B cell (primary cell): Measurements from ENCODE around the gene IRAK4. TPM values are rescaled to one million over a fixed set of nuclear protein-coding genes. Genes with fewer than 3 reads are reported as not detected.

ENCODE experiments used
- ATAC-seq: fragments of 200-7000 bp; cut with Tn5 transposase; one replicate; pipeline ENCODE4 v1.10.0; 2021; ENCODE audit warnings: low read depth, mild to moderate bottlenecking, moderate number of reproducible peaks, moderate library complexity
- CTCF ChIA-PET: fragments of 350-600 bp; sonication (Branson Sonifier 250); formaldehyde crosslinking; loops from one replicate; lab custom pipeline; 2021; ENCODE audit warnings: antibody characterized with exemption, inconsistent platforms; lab: Charles Lee
- POLR2A ChIA-PET: fragments of 350-600 bp; sonication (Branson Sonifier 250); formaldehyde crosslinking; loops from one replicate; lab custom pipeline; 2021; ENCODE audit warnings: antibody characterized with exemption; lab: Charles Lee
- DNase-seq: peaks from one replicate; pipeline ENCODE4 v3.0.0; 2013
- H2AFZ ChIP-seq: 2 replicates; pipeline ENCODE4 v1.6.1; 2012; ENCODE audit warnings: mild to moderate bottlenecking, low read depth, low read length; ENCODE audit not compliant: insufficient read depth, poor library complexity, severe bottlenecking
- H3K27ac ChIP-seq, 2 donors: 1 replicate in 1 of 2; 2 replicates in 1 of 2; pipeline ENCODE4 v1.5.1; 2012 to 2013; ENCODE audit warnings: low read length in 2 of 2, mild to moderate bottlenecking in 2 of 2, moderate library complexity in 1 of 2
- H3K27me3 ChIP-seq, 4 experiments: fragments of 200-600 bp in 1 of 4; sonication (generic) in 1 of 4; replicated peaks in 1 of 4; 1 replicate in 2 of 4; 2 replicates in 2 of 4; pipeline versions ENCODE4 v1.6.1 to v1.7.0; 2013 to 2016; ENCODE audit warnings: low read length in 3 of 4, mild to moderate bottlenecking in 2 of 4, mixed read lengths in 1 of 4, moderate library complexity in 1 of 4; ENCODE audit not compliant: insufficient read depth in 4 of 4, control insufficient read depth in 3 of 4; ENCODE audit errors: control extremely low read depth in 1 of 4
- H3K36me3 ChIP-seq, 2 experiments: replicated peaks in 1 of 2; 1 replicate in 1 of 2; 2 replicates in 1 of 2; pipeline versions ENCODE4 v1.6.1 to v1.7.1; 2013; ENCODE audit warnings: low read length in 1 of 2; ENCODE audit not compliant: insufficient read depth in 2 of 2, control insufficient read depth in 1 of 2; ENCODE audit errors: control extremely low read depth in 1 of 2, extremely low read depth in 1 of 2
- H3K4me1 ChIP-seq, 2 donors: fragments of 200-600 bp in 1 of 2; sonication (generic) in 1 of 2; 1 replicate in 1 of 2; 2 replicates in 1 of 2; pipeline versions ENCODE4 v1.5.1 to v1.6.1; 2013 to 2017; ENCODE audit warnings: low read length in 2 of 2; ENCODE audit not compliant: control insufficient read depth in 2 of 2, insufficient read depth in 2 of 2
- H3K4me2 ChIP-seq: replicated peaks from 2 replicates; pipeline ENCODE3; 2012; ENCODE audit warnings: mild to moderate bottlenecking, low read depth, low read length; ENCODE audit not compliant: poor library complexity, severe bottlenecking
- H3K4me3 ChIP-seq, 5 experiments: fragments of 200-600 bp in 1 of 5; sonication (generic) in 1 of 5; 1 replicate in 3 of 5; 2 replicates in 2 of 5; pipeline versions ENCODE4 v1.5.1 to v1.7.0; 2011 to 2016; ENCODE audit warnings: low read length in 4 of 5, mild to moderate bottlenecking in 4 of 5, low read depth in 2 of 5, control low read depth in 1 of 5, moderate library complexity in 1 of 5; ENCODE audit not compliant: insufficient read depth in 1 of 5; ENCODE audit errors: control extremely low read depth in 1 of 5, extremely low read depth in 1 of 5
- H3K79me2 ChIP-seq: fragments of 200-600 bp; sonication (generic); one replicate; pipeline ENCODE4 v1.6.0; 2016; ENCODE audit warnings: low read length; ENCODE audit not compliant: control insufficient read depth, insufficient read depth
- H3K9ac ChIP-seq: fragments of 200-600 bp; sonication (generic); 2 replicates; pipeline ENCODE4 v1.6.1; 2017; ENCODE audit warnings: mild to moderate bottlenecking, low read length, moderate library complexity
- H3K9me3 ChIP-seq, 3 donors: one replicate each; pipeline versions ENCODE4 v1.6.1 to v1.7.1; 2013; ENCODE audit warnings: low read length in 2 of 3; ENCODE audit not compliant: control insufficient read depth in 2 of 3, insufficient read depth in 1 of 3; ENCODE audit errors: control extremely low read depth in 1 of 3
- H4K20me1 ChIP-seq: 2 replicates; pipeline ENCODE4 v1.6.0; 2012; ENCODE audit warnings: mild to moderate bottlenecking, low read length; ENCODE audit not compliant: insufficient read depth, control insufficient read depth, poor library complexity, severe bottlenecking
- H3K27ac Mint-ChIP-seq: one replicate; pipeline ENCODE4 v1.8.0; 2021; ENCODE audit warnings: mixed read lengths
- H3K27me3 Mint-ChIP-seq: one replicate; pipeline ENCODE4 v1.8.0; 2021; ENCODE audit warnings: mixed read lengths
- H3K4me1 Mint-ChIP-seq: one replicate; pipeline ENCODE4 v1.8.0; 2021; ENCODE audit warnings: mixed read lengths
- H3K4me3 Mint-ChIP-seq: one replicate; pipeline ENCODE4 v1.8.0; 2021; ENCODE audit warnings: mixed read lengths
- H3K9me3 Mint-ChIP-seq: one replicate; pipeline ENCODE4 v1.8.0; 2022; ENCODE audit warnings: mixed read lengths; ENCODE audit not compliant: insufficient read depth
- CTCF ChIP-seq: fragments of 200-600 bp; IDR thresholded peaks from one replicate; pipeline ENCODE4 v1.8.0; 2022; ENCODE audit warnings: antibody characterized with exemption, mild to moderate bottlenecking
- EZH2 ChIP-seq: IDR thresholded peaks from 2 replicates; pipeline ENCODE4 v1.6.1; 2012; ENCODE audit warnings: borderline replicate concordance, low read depth, mild to moderate bottlenecking, moderate library complexity, low read length; ENCODE audit not compliant: insufficient read depth, poor library complexity, severe bottlenecking
- WGBS: methylation state at CpG from one replicate; pipeline ENCODE4 v1.1.5; 2013; ENCODE audit warnings: missing lambda C conversion rate; ENCODE audit not compliant: insufficient coverage; 5-methylcytosine and 5-hydroxymethylcytosine counted together
- intact Hi-C: fragments of 100-400 bp; cut with micrococcal nuclease; formaldehyde crosslinking; loops from one replicate; pipeline ENCODE4 v1.10.0; 2022
- polyA plus RNA-seq: library from polyadenylated mRNA; depleted of rRNA; stranded (reverse); fragments of >200 nt; gene quantifications from 2 replicates; pipeline ENCODE4 v1.2.3, GENCODE V29; 2012
- total RNA-seq, 2 donors: library from RNA; stranded (reverse); fragments of 120-200 nt in 1 of 2; gene quantifications; 1 replicate in 1 of 2; 2 replicates in 1 of 2; pipeline versions ENCODE4 v1.2.3 to v1.2.4, GENCODE V29; 2013 to 2022

Gene IRAK4
- total and polyA plus RNA-seq, 2 donors (not counting 1 experiment from before 2014, with no cell fraction given) = 36.4 to 47.0 TPM

- DNase-seq (no peak), ATAC-seq (no peak)
- Histone ChIP-seq H3K79me2 (no peaks in the 10 kb centered on the region), H3K27ac (no peak overlapping the region), H3K4me1 (no peaks in the 10 kb centered on the region), H2AFZ (no peak overlapping the region), H3K9ac (no peak overlapping the region), H4K20me1 (no peaks in the 10 kb centered on the region), H3K36me3 (peaks cover 5 to 10% of the 10 kb centered on the region in 2 experiments), H3K4me2 (no peak overlapping the region), H3K9me3 (no peaks in the 10 kb centered on the region), H3K27me3 (no peaks in the 10 kb centered on the region), H3K4me3 (no peak overlapping the region)
- Mint-ChIP-seq H3K27me3 (no peaks in the 10 kb centered on the region), H3K4me3 (no peak overlapping the region), H3K4me1 (no peaks in the 10 kb centered on the region), H3K27ac (no peak overlapping the region), H3K9me3 (no peaks in the 10 kb centered on the region)
- WGBS = no CpG with 5 or more reads among the region's 3 CpGs
- intact Hi-C loops = no loop called here
- ChIA-PET CTCF (no interaction called here), POLR2A (no interaction called here)
- TF ChIP-seq CTCF (no peak), EZH2 (no peak)
Observed at GRCh38 chr12:43733687-43734086, 25.1 kb upstream of the IRAK4 start.

GRCh38 chr12:43736927-43737440, 21.8 kb upstream of the IRAK4 start:
- no peak overlapping the region for H3K27ac Mint-ChIP-seq
- POLR2A ChIA-PET = interaction anchor here (0.7 kb wide), 1 partner anchor 17 kb away, joined by 4 read pairs; no protein-coding TSS in a partner anchor

More at GRCh38 chr12:43736927-43737440, 21.8 kb upstream of the IRAK4 start:
- Mint-ChIP-seq H3K27me3 (no peaks in the 10 kb centered on the region), H3K4me1 (no peaks in the 10 kb centered on the region), H3K9me3 (no peaks in the 10 kb centered on the region), H3K4me3 (no peak overlapping the region)
- no peak overlapping the region for H3K9ac ChIP-seq
- ATAC-seq (no peak), DNase-seq (no peak)
- no peaks in the 10 kb centered on the region for H4K20me1 ChIP-seq
- CTCF ChIA-PET = interaction anchor here (0.7 kb wide), 1 partner anchor 143 kb away, joined by 3 read pairs; no protein-coding TSS in a partner anchor
- no peaks in the 10 kb centered on the region for H3K4me1 ChIP-seq
- no peaks in the 10 kb centered on the region for H3K27me3 ChIP-seq
- no peak overlapping the region for H3K4me2 ChIP-seq
- no peak overlapping the region for H3K27ac ChIP-seq
- TF ChIP-seq CTCF = no peak
- TF ChIP-seq EZH2 = no peak
- no peak overlapping the region for H3K4me3 ChIP-seq
- no peak overlapping the region for H2AFZ ChIP-seq
- intact Hi-C loops = no loop called here
- no CpG with 5 or more reads among the region's 3 CpGs for WGBS
- no peaks in the 10 kb centered on the region for H3K79me2 ChIP-seq
- no peaks in the 10 kb centered on the region for H3K9me3 ChIP-seq
- H3K36me3 ChIP-seq = peaks cover 2 to 21% of the 10 kb centered on the region in 2 experiments
